B cell (primary cell): ENCODE results near the gene SRP14. TPM values are rescaled to one million over a fixed set of nuclear protein-coding genes. Genes with fewer than 3 reads are reported as not detected.

Source experiments
- ATAC-seq: fragments of 200-7000 bp; cut with Tn5 transposase; one replicate; pipeline ENCODE4 v1.10.0; 2021; ENCODE audit warnings: low read depth, mild to moderate bottlenecking, moderate number of reproducible peaks, moderate library complexity
- CTCF ChIA-PET: fragments of 350-600 bp; sonication (Branson Sonifier 250); formaldehyde crosslinking; loops from one replicate; lab custom pipeline; 2021; ENCODE audit warnings: antibody characterized with exemption, inconsistent platforms; lab: Charles Lee
- POLR2A ChIA-PET: fragments of 350-600 bp; sonication (Branson Sonifier 250); formaldehyde crosslinking; loops from one replicate; lab custom pipeline; 2021; ENCODE audit warnings: antibody characterized with exemption; lab: Charles Lee
- DNase-seq: peaks from one replicate; pipeline ENCODE4 v3.0.0; 2013
- H2AFZ ChIP-seq: 2 replicates; pipeline ENCODE4 v1.6.1; 2012; ENCODE audit warnings: mild to moderate bottlenecking, low read depth, low read length; ENCODE audit not compliant: insufficient read depth, poor library complexity, severe bottlenecking
- H3K27ac ChIP-seq, 2 donors: 1 replicate in 1 of 2; 2 replicates in 1 of 2; pipeline ENCODE4 v1.5.1; 2012 to 2013; ENCODE audit warnings: low read length in 2 of 2, mild to moderate bottlenecking in 2 of 2, moderate library complexity in 1 of 2
- H3K27me3 ChIP-seq, 4 experiments: fragments of 200-600 bp in 1 of 4; sonication (generic) in 1 of 4; replicated peaks in 1 of 4; 1 replicate in 2 of 4; 2 replicates in 2 of 4; pipeline versions ENCODE4 v1.6.1 to v1.7.0; 2013 to 2016; ENCODE audit warnings: low read length in 3 of 4, mild to moderate bottlenecking in 2 of 4, mixed read lengths in 1 of 4, moderate library complexity in 1 of 4; ENCODE audit not compliant: insufficient read depth in 4 of 4, control insufficient read depth in 3 of 4; ENCODE audit errors: control extremely low read depth in 1 of 4
- H3K36me3 ChIP-seq, 2 experiments: replicated peaks in 1 of 2; 1 replicate in 1 of 2; 2 replicates in 1 of 2; pipeline versions ENCODE4 v1.6.1 to v1.7.1; 2013; ENCODE audit warnings: low read length in 1 of 2; ENCODE audit not compliant: insufficient read depth in 2 of 2, control insufficient read depth in 1 of 2; ENCODE audit errors: control extremely low read depth in 1 of 2, extremely low read depth in 1 of 2
- H3K4me1 ChIP-seq, 2 donors: fragments of 200-600 bp in 1 of 2; sonication (generic) in 1 of 2; 1 replicate in 1 of 2; 2 replicates in 1 of 2; pipeline versions ENCODE4 v1.5.1 to v1.6.1; 2013 to 2017; ENCODE audit warnings: low read length in 2 of 2; ENCODE audit not compliant: control insufficient read depth in 2 of 2, insufficient read depth in 2 of 2
- H3K4me2 ChIP-seq: replicated peaks from 2 replicates; pipeline ENCODE3; 2012; ENCODE audit warnings: mild to moderate bottlenecking, low read depth, low read length; ENCODE audit not compliant: poor library complexity, severe bottlenecking
- H3K4me3 ChIP-seq, 5 experiments: fragments of 200-600 bp in 1 of 5; sonication (generic) in 1 of 5; 1 replicate in 3 of 5; 2 replicates in 2 of 5; pipeline versions ENCODE4 v1.5.1 to v1.7.0; 2011 to 2016; ENCODE audit warnings: low read length in 4 of 5, mild to moderate bottlenecking in 4 of 5, low read depth in 2 of 5, control low read depth in 1 of 5, moderate library complexity in 1 of 5; ENCODE audit not compliant: insufficient read depth in 1 of 5; ENCODE audit errors: control extremely low read depth in 1 of 5, extremely low read depth in 1 of 5
- H3K79me2 ChIP-seq: fragments of 200-600 bp; sonication (generic); one replicate; pipeline ENCODE4 v1.6.0; 2016; ENCODE audit warnings: low read length; ENCODE audit not compliant: control insufficient read depth, insufficient read depth
- H3K9ac ChIP-seq: fragments of 200-600 bp; sonication (generic); 2 replicates; pipeline ENCODE4 v1.6.1; 2017; ENCODE audit warnings: mild to moderate bottlenecking, low read length, moderate library complexity
- H3K9me3 ChIP-seq, 3 donors: one replicate each; pipeline versions ENCODE4 v1.6.1 to v1.7.1; 2013; ENCODE audit warnings: low read length in 2 of 3; ENCODE audit not compliant: control insufficient read depth in 2 of 3, insufficient read depth in 1 of 3; ENCODE audit errors: control extremely low read depth in 1 of 3
- H4K20me1 ChIP-seq: 2 replicates; pipeline ENCODE4 v1.6.0; 2012; ENCODE audit warnings: mild to moderate bottlenecking, low read length; ENCODE audit not compliant: insufficient read depth, control insufficient read depth, poor library complexity, severe bottlenecking
- H3K27ac Mint-ChIP-seq: one replicate; pipeline ENCODE4 v1.8.0; 2021; ENCODE audit warnings: mixed read lengths
- H3K27me3 Mint-ChIP-seq: one replicate; pipeline ENCODE4 v1.8.0; 2021; ENCODE audit warnings: mixed read lengths
- H3K4me1 Mint-ChIP-seq: one replicate; pipeline ENCODE4 v1.8.0; 2021; ENCODE audit warnings: mixed read lengths
- H3K4me3 Mint-ChIP-seq: one replicate; pipeline ENCODE4 v1.8.0; 2021; ENCODE audit warnings: mixed read lengths
- H3K9me3 Mint-ChIP-seq: one replicate; pipeline ENCODE4 v1.8.0; 2022; ENCODE audit warnings: mixed read lengths; ENCODE audit not compliant: insufficient read depth
- CTCF ChIP-seq: fragments of 200-600 bp; IDR thresholded peaks from one replicate; pipeline ENCODE4 v1.8.0; 2022; ENCODE audit warnings: antibody characterized with exemption, mild to moderate bottlenecking
- EZH2 ChIP-seq: IDR thresholded peaks from 2 replicates; pipeline ENCODE4 v1.6.1; 2012; ENCODE audit warnings: borderline replicate concordance, low read depth, mild to moderate bottlenecking, moderate library complexity, low read length; ENCODE audit not compliant: insufficient read depth, poor library complexity, severe bottlenecking
- WGBS: methylation state at CpG from one replicate; pipeline ENCODE4 v1.1.5; 2013; ENCODE audit warnings: missing lambda C conversion rate; ENCODE audit not compliant: insufficient coverage; 5-methylcytosine and 5-hydroxymethylcytosine counted together
- intact Hi-C: fragments of 100-400 bp; cut with micrococcal nuclease; formaldehyde crosslinking; loops from one replicate; pipeline ENCODE4 v1.10.0; 2022
- polyA plus RNA-seq: library from polyadenylated mRNA; depleted of rRNA; stranded (reverse); fragments of >200 nt; gene quantifications from 2 replicates; pipeline ENCODE4 v1.2.3, GENCODE V29; 2012
- total RNA-seq, 2 donors: library from RNA; stranded (reverse); fragments of 120-200 nt in 1 of 2; gene quantifications; 1 replicate in 1 of 2; 2 replicates in 1 of 2; pipeline versions ENCODE4 v1.2.3 to v1.2.4, GENCODE V29; 2013 to 2022

SRP14 gene
- total and polyA plus RNA-seq, 2 donors (not counting 1 experiment from before 2014, with no cell fraction given): 120 to 131 TPM

GRCh38 chr15:40043927-40044716 lies 5.1 kb upstream of the SRP14 start:
- Histone ChIP-seq H3K9me3 (no peaks in the 10 kb centered on the region), H3K4me3 (no peak overlapping the region), H3K9ac (no peak overlapping the region), H2AFZ (peak overlapping the region; percentile 55), H3K36me3 (no peaks in the 10 kb centered on the region), H3K4me2 (peak overlapping the region; percentile 68), H4K20me1 (no peaks in the 10 kb centered on the region), H3K27me3 (no peaks in the 10 kb centered on the region), H3K4me1 (peaks cover 50 to 61% of the 10 kb centered on the region in 2 donors), H3K27ac (peak overlapping the region in 1 of 2 donors; percentile 63), H3K79me2 (peaks cover 30% of the 10 kb centered on the region)
- H3K4me3 Mint-ChIP-seq: no peak overlapping the region
- no peaks in the 10 kb centered on the region for H3K27me3 Mint-ChIP-seq
- CTCF ChIA-PET: interaction anchor here (0.8 to 17.9 kb wide), 7 partner anchors 9 to 293 kb away, joined by 3 to 934 read pairs (median 12); partner anchors contain the start of gene BMF
- H3K27ac Mint-ChIP-seq: peak overlapping the region; percentile 86
- intact Hi-C loops: loop anchor here (2.0 kb wide), 1 partner anchor 39 kb away; no protein-coding TSS in a partner anchor
- ATAC-seq (no peak), DNase-seq (no peak)
- TF ChIP-seq EZH2: no peak
- TF ChIP-seq CTCF: no peak
- 94% methylated on average over 7 of the region's 10 CpGs for WGBS
- H3K9me3 Mint-ChIP-seq: no peaks in the 10 kb centered on the region
- peaks cover 59% of the 10 kb centered on the region for H3K4me1 Mint-ChIP-seq
- POLR2A ChIA-PET: interaction anchor here (8.4 kb wide), 1 partner anchor 59 kb away, joined by 324 read pairs; the partner anchor contains the start of gene BMF

GRCh38 chr15:40042791-40043320 lies 3.9 kb upstream of the SRP14 start:
- no peaks in the 10 kb centered on the region for H3K27me3 ChIP-seq
- H3K4me2 ChIP-seq: no peak overlapping the region
- H2AFZ ChIP-seq: no peak overlapping the region
- Mint-ChIP-seq H3K9me3 (no peaks in the 10 kb centered on the region), H3K4me3 (no peak overlapping the region), H3K4me1 (peaks cover 57% of the 10 kb centered on the region), H3K27me3 (no peaks in the 10 kb centered on the region), H3K27ac (no peak overlapping the region)
- WGBS: 93% methylated on average over 4 of the region's 5 CpGs
- TF ChIP-seq EZH2 (no peak), CTCF (no peak)
- H3K36me3 ChIP-seq: no peaks in the 10 kb centered on the region
- ATAC-seq (no peak), DNase-seq (no peak)
- no peaks in the 10 kb centered on the region for H4K20me1 ChIP-seq
- no peak overlapping the region for H3K27ac ChIP-seq
- no peak overlapping the region for H3K9ac ChIP-seq
- H3K4me1 ChIP-seq: peaks cover 44 to 56% of the 10 kb centered on the region in 2 donors
- H3K79me2 ChIP-seq: peaks cover 42% of the 10 kb centered on the region
- intact Hi-C loops: no loop called here
- H3K9me3 ChIP-seq: no peaks in the 10 kb centered on the region
- no peak overlapping the region for H3K4me3 ChIP-seq
- CTCF ChIA-PET: interaction anchor here (7.5 to 17.9 kb wide), 3 partner anchors 59 to 232 kb away, joined by 124 to 934 read pairs (median 316); partner anchors contain the start of gene BMF
- POLR2A ChIA-PET: interaction anchor here (8.4 kb wide), 1 partner anchor 60 kb away, joined by 324 read pairs; the partner anchor contains the start of gene BMF
